IMR-90 (cell line): ENCODE results near the gene FBXO31. TPM values are rescaled to one million over a fixed set of nuclear protein-coding genes. Genes with fewer than 3 reads are reported as not detected.

Source experiments
- ATAC-seq: fragments of 200-7000 bp; cut with Tn5 transposase; 2 replicates; pipeline ENCODE4 v1.9.1; 2020; ENCODE audit warnings: low read depth, mild to moderate bottlenecking, moderate library complexity
- BruUV-seq: library from RNA; stranded (reverse); fragments of 400-500 nt; replicated peaks from 2 replicates; lab custom pipeline; 2021; lab: Mats Ljungman, UMichigan
- CTCF ChIA-PET: fragments of 300-600 bp; formaldehyde crosslinking; extraction: SDS; loops from one replicate; lab custom pipeline; 2021; ENCODE audit warnings: antibody characterized with exemption; lab: Yijun Ruan, JAX
- POLR2A ChIA-PET: fragments of 300-600 bp; sonication (Branson Sonifier 250); formaldehyde crosslinking; loops from one replicate; lab custom pipeline; 2022; ENCODE audit warnings: antibody characterized with exemption; ENCODE audit not compliant: unreplicated experiment; lab: Charles Lee
- DNase-seq: peaks from one replicate; pipeline ENCODE4 v3.0.0; 2013
- H2AFZ ChIP-seq: replicated peaks from 2 replicates; pipeline ENCODE3; 2013; ENCODE audit warnings: low read length, mild to moderate bottlenecking; ENCODE audit not compliant: poor library complexity
- H2AK5ac ChIP-seq: 2 replicates; pipeline ENCODE4 v1.6.1; 2013; ENCODE audit warnings: low read depth, low read length, inconsistent platforms
- H2AK9ac ChIP-seq: replicated peaks from 2 replicates; pipeline ENCODE3; 2013; ENCODE audit warnings: mild to moderate bottlenecking, low read depth, low read length, moderate library complexity; ENCODE audit not compliant: poor library complexity
- H2BK120ac ChIP-seq: 2 replicates; pipeline ENCODE4 v1.6.1; 2013; ENCODE audit warnings: low read depth, low read length, inconsistent platforms
- H2BK15ac ChIP-seq: 3 replicates; pipeline ENCODE4 v1.6.1; 2013; ENCODE audit warnings: low read depth, low read length, inconsistent platforms
- H2BK20ac ChIP-seq: 2 replicates; pipeline ENCODE4 v1.6.1; 2013; ENCODE audit warnings: low read depth, mild to moderate bottlenecking, inconsistent platforms, low read length, moderate library complexity
- H2BK5ac ChIP-seq: 2 replicates; pipeline ENCODE4 v1.6.1; 2013; ENCODE audit warnings: mild to moderate bottlenecking, low read depth, low read length, inconsistent platforms; ENCODE audit not compliant: poor library complexity, severe bottlenecking
- H3K14ac ChIP-seq: replicated peaks from 2 replicates; pipeline ENCODE4 v1.6.1; 2013; ENCODE audit warnings: low read depth, low read length, inconsistent platforms
- H3K18ac ChIP-seq: 2 replicates; pipeline ENCODE4 v1.6.1; 2013; ENCODE audit warnings: low read depth, low read length, control low read depth
- H3K23ac ChIP-seq: 2 replicates; pipeline ENCODE4 v1.6.1; 2013; ENCODE audit warnings: low read depth, low read length, inconsistent platforms
- H3K27ac ChIP-seq: 2 replicates; pipeline ENCODE4 v1.5.1; 2013; ENCODE audit warnings: mild to moderate bottlenecking, control low read depth, low read length; ENCODE audit not compliant: insufficient read depth
- H3K27me3 ChIP-seq: 2 replicates; pipeline ENCODE4 v1.6.1; 2013; ENCODE audit warnings: low read length; ENCODE audit not compliant: control insufficient read depth, insufficient read depth
- H3K36me3 ChIP-seq: 2 replicates; pipeline ENCODE4 v1.6.1; 2013; ENCODE audit warnings: low read length, mixed read lengths; ENCODE audit not compliant: control insufficient read depth, insufficient read depth
- H3K4ac ChIP-seq: 2 replicates; pipeline ENCODE4 v1.6.1; 2013; ENCODE audit warnings: low read depth, low read length, inconsistent platforms
- H3K4me1 ChIP-seq: 2 replicates; pipeline ENCODE4 v1.6.1; 2013; ENCODE audit warnings: low read length, mixed read lengths; ENCODE audit not compliant: control insufficient read depth, insufficient read depth
- H3K4me2 ChIP-seq: 2 replicates; pipeline ENCODE4 v1.6.1; 2013; ENCODE audit warnings: low read depth, mild to moderate bottlenecking, control low read depth, low read length, moderate library complexity
- H3K4me3 ChIP-seq: 2 replicates; pipeline ENCODE4 v1.5.1; 2013; ENCODE audit warnings: low read depth, mild to moderate bottlenecking, control low read depth, low read length, moderate library complexity; ENCODE audit not compliant: insufficient read depth
- H3K56ac ChIP-seq: 2 replicates; pipeline ENCODE4 v1.6.1; 2013; ENCODE audit warnings: low read length, inconsistent platforms; ENCODE audit not compliant: insufficient read depth; ENCODE audit errors: extremely low read depth
- H3K79me1 ChIP-seq, 2 experiments: 2 replicates each; pipeline ENCODE4 v1.6.1; 2013; ENCODE audit warnings: low read length in 2 of 2, inconsistent platforms in 1 of 2, low read depth in 1 of 2
- H3K9ac ChIP-seq: 2 replicates; pipeline ENCODE4 v1.6.1; 2013; ENCODE audit warnings: low read depth, low read length, control low read depth
- H3K9me1 ChIP-seq: 2 replicates; pipeline ENCODE4 v1.6.1; 2013; ENCODE audit warnings: low read length, inconsistent platforms; ENCODE audit not compliant: insufficient read depth
- H3K9me3 ChIP-seq: 2 replicates; pipeline ENCODE4 v1.6.1; 2013; ENCODE audit warnings: low read length; ENCODE audit not compliant: control insufficient read depth, insufficient read depth
- H4K20me1 ChIP-seq: 2 replicates; pipeline ENCODE4 v1.6.1; 2013; ENCODE audit warnings: low read length, inconsistent platforms; ENCODE audit not compliant: insufficient read depth
- H4K5ac ChIP-seq: 2 replicates; pipeline ENCODE4 v1.6.1; 2013; ENCODE audit warnings: mild to moderate bottlenecking, low read depth, low read length, control low read depth
- H4K8ac ChIP-seq, 2 experiments: 2 replicates each; pipeline ENCODE4 v1.6.1; 2013; ENCODE audit warnings: low read depth in 2 of 2, low read length in 2 of 2, control low read depth in 1 of 2, inconsistent platforms in 1 of 2
- H4K91ac ChIP-seq: 2 replicates; pipeline ENCODE4 v1.6.1; 2013; ENCODE audit warnings: low read depth, low read length, inconsistent platforms; ENCODE audit not compliant: insufficient read depth
- BHLHE40 ChIP-seq: fragments of 150-350 bp; IDR thresholded peaks from 2 replicates; pipeline ENCODE4 v1.6.1; 2016; ENCODE audit warnings: mild to moderate bottlenecking, low read depth, low read length
- MXI1 ChIP-seq: IDR thresholded peaks from 2 replicates; pipeline ENCODE4 v1.6.1; 2012; ENCODE audit warnings: low read depth, mild to moderate bottlenecking, low read length, moderate library complexity, borderline replicate concordance
- RAD21 ChIP-seq: IDR thresholded peaks from 2 replicates; pipeline ENCODE4 v1.6.1; 2012; ENCODE audit warnings: low read length, improper control_type of control experiment
- WGBS, 2 experiments: methylation state at CpG; one replicate each; pipeline versions ENCODE4 v1.1.5 to v1.1.7; 2013; ENCODE audit warnings: missing lambda C conversion rate in 2 of 2; ENCODE audit not compliant: insufficient read length in 1 of 2; ENCODE audit errors: extremely low coverage in 2 of 2; 5-methylcytosine and 5-hydroxymethylcytosine counted together
- dilution Hi-C: fragments of 300-500 bp; cut with HindIII; formaldehyde crosslinking; loops from one replicate; pipeline ENCODE4 v1.14.3; 2018; ENCODE audit warnings: low sequenced_read_pairs; ENCODE audit not compliant: unreplicated experiment
- in situ Hi-C: fragments of 300-500 bp; cut with MboI; formaldehyde crosslinking; loops from 3 replicates; pipeline ENCODE4 v1.14.3; 2019; ENCODE audit warnings: low sequenced_read_pairs, inconsistent platforms, mixed read lengths
- intact Hi-C: fragments of 100-400 bp; cut with micrococcal nuclease; formaldehyde crosslinking; loops from 2 replicates; pipeline ENCODE4 v1.10.0; 2022
- polyA plus RNA-seq, 3 experiments: library from polyadenylated mRNA; depleted of rRNA; stranded (reverse); fragments of >200 nt; gene quantifications; 2 replicates each; pipeline ENCODE4 v1.2.3, GENCODE V29; 2012; ENCODE audit warnings: low replicate concordance in 1 of 3
- total RNA-seq: library from RNA; depleted of rRNA; stranded (reverse); fragments of >200 nt; gene quantifications from 2 replicates; pipeline ENCODE4 v1.2.3, GENCODE V29; 2012

FBXO31 gene
- total and polyA plus RNA-seq, 2 of the 4 experiments (the other 2 are of a cell fraction): 10.4 to 16.9 TPM

GRCh38 chr16:87352818-87353217, 30.8 kb downstream of the FBXO31 start:
- H3K4me3 ChIP-seq: no peak overlapping the region
- 98% methylated on average over 9 of the region's 15 CpGs; no CpG with 5 or more reads in 1 of the 2 experiments for WGBS, 2 experiments
- no peak overlapping the region for H2AK5ac ChIP-seq
- H4K5ac ChIP-seq: no peak overlapping the region
- DNase-seq: no peak
- no TSS peak for BruUV-seq
- H3K4me2 ChIP-seq: no peak overlapping the region
- POLR2A ChIA-PET: no interaction called here
- no peak overlapping the region for H3K4ac ChIP-seq
- no peak overlapping the region for H4K8ac ChIP-seq
- no peak overlapping the region for H2AFZ ChIP-seq
- no peak overlapping the region for H3K56ac ChIP-seq
- H3K18ac ChIP-seq: no peak overlapping the region
- H3K36me3 ChIP-seq: peaks cover 11% of the 10 kb centered on the region; the same call in 1 of the 2 replicates
- dilution Hi-C loops: no loop called here
- no peak overlapping the region for H3K27ac ChIP-seq
- TF ChIP-seq BHLHE40: no peak
- no peak for TF ChIP-seq MXI1
- TF ChIP-seq RAD21: no peak
- no peaks in the 10 kb centered on the region for H3K9me3 ChIP-seq
- peaks cover 4% of the 10 kb centered on the region; the same call in 1 of the 2 replicates for H3K4me1 ChIP-seq
- H2BK120ac ChIP-seq: no peak overlapping the region
- H3K14ac ChIP-seq: no peak overlapping the region
- CTCF ChIA-PET: no interaction called here
- peaks cover 19% of the 10 kb centered on the region for H4K20me1 ChIP-seq
- no peak overlapping the region for H2BK5ac ChIP-seq
- no peak overlapping the region for H2BK20ac ChIP-seq
- intact Hi-C loops: no loop called here
- H3K9me1 ChIP-seq: peaks cover 12% of the 10 kb centered on the region; the same call in 1 of the 2 replicates
- in situ Hi-C loops: no loop called here
- no peak for ATAC-seq
- no peak overlapping the region for H2BK15ac ChIP-seq
- no peak overlapping the region for H4K91ac ChIP-seq
- no peak overlapping the region for H3K9ac ChIP-seq
- H2AK9ac ChIP-seq: no peak overlapping the region
- peaks cover 4 to 40% of the 10 kb centered on the region in 2 experiments; a peak in 3 of 4 replicates for H3K79me1 ChIP-seq
- no peak overlapping the region for H3K23ac ChIP-seq
- no peaks in the 10 kb centered on the region for H3K27me3 ChIP-seq
